ENCODE results near the gene LAIR1.
"Not testable (repeated sequence)": the region's sequence is repeated elsewhere in the genome, so short reads cannot be mapped to it uniquely, and the experiment has no call there.

LAIR1 gene

DNA sequence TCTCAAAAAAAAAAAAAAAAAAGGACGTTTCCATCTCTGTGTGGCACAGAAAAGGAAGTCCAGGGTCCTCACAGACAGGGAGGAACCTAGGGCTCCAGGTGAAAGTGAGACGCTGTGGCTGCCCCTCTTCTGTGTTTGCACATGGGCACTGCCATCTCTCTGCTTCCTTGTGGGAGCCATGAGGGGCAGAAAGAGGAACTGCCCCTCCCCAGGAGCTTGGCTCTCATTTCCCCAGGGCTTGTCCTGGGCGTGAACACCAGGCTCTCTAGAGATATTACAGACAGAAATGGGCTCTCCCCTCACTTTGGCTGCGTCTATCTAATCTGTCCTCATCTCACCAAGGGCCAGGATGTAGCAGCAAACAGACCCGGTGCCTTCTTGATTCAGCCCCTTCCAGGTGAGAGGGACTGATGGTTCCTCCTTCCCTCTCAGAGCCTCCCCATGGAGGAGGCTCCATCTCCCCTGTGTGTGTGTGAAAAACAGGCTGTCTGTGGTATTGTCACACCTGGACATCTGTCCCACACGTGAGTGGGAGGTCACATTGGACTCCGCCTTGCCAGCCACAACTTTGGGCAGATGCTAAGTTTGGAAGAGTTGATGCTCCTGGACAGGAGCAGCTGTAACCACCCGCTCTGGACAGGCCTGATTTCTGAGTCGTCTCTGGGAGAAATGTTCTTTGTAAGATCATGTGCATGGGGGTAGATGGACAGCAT lies 24.9 kb downstream of the LAIR1 start:
- FAIRE-seq, result no peak

DNA sequence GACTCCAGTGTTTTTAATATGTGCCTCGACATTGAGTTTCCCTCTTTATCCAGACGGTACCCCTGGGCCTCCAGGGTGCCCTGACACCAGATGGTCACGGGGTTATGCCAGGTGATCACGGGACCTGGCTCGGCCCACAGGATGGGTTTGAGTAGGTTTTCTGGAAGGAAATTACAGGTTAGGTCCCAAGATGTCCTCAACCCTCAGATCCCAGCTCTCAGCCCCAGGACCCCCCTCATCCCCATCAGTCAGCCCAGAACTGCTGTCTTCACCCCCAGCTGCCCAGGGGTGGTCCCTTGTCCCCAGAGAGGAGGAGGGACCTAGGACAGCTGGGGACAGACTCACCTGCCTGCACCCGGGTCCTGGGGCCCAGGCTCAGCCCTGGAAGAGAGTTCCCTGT lies 26.2 kb downstream of the LAIR1 start:
- FAIRE-seq, result no peak

DNA sequence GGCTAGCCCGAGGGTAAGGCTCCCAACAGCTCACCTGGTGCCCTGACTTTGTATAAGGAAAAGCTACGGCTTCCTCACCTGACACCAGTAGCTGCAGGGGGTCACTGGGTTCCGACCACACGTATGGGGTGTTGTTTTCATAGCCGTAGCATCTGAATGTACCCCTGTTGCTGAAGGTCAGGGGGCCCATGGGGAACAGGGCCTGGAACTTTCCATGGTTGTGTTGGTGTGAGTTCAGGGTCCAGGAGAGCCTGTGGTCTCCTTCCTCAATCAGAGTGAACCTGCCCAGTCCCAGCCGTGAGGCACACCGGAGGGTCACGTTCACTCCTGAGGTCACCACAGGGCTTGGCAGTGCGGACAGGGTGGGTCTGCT lies 26.9 kb downstream of the LAIR1 start:
- no peak for FAIRE-seq

DNA sequence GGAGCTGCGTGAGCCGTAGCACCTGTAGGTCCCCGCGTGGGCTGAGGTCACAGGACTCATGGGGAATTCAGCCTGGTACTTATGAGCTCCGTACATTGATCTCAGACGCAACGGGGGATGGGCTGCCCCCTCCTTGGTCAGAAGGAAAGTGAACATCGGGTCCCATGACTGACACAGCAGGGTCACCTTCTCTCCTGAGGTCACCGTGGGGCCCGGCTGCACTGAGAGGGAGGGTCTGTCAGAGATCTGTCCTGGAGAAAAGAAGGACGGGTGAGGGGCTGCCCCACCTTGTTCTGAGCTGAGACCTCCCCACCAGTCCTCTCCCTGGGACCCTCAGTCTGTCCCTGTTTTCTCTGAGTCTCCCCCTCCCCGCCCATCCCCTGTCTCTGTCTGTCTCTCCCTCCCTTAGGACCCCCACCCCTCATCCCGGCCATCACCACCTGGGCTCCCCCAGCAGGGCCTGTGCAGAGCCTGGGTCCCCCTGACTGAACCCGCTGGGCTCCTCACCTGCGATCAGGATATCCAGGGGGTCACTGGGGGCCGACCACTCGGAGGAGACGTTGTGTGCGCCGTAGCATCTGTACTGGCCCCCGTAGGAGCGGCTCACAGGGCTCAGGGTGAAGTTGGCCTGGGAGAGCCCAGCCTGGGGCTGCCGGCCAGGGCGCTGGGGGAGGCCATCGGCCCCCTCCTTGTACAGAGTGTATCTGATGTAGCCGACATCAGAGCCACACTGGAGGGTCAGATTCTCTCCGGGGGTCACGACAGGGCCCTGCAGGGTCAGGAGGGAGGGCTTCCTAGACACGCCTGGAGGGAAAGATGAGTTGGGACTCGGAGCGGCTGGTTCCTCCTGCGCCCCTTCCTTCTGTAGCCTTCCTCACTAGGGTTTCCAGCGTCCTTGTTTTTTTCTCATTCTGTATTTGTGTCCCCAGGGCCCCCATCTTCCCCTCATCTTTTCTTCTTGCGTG lies 27.6 kb downstream of the LAIR1 start:
- FAIRE-seq, result no peak

DNA sequence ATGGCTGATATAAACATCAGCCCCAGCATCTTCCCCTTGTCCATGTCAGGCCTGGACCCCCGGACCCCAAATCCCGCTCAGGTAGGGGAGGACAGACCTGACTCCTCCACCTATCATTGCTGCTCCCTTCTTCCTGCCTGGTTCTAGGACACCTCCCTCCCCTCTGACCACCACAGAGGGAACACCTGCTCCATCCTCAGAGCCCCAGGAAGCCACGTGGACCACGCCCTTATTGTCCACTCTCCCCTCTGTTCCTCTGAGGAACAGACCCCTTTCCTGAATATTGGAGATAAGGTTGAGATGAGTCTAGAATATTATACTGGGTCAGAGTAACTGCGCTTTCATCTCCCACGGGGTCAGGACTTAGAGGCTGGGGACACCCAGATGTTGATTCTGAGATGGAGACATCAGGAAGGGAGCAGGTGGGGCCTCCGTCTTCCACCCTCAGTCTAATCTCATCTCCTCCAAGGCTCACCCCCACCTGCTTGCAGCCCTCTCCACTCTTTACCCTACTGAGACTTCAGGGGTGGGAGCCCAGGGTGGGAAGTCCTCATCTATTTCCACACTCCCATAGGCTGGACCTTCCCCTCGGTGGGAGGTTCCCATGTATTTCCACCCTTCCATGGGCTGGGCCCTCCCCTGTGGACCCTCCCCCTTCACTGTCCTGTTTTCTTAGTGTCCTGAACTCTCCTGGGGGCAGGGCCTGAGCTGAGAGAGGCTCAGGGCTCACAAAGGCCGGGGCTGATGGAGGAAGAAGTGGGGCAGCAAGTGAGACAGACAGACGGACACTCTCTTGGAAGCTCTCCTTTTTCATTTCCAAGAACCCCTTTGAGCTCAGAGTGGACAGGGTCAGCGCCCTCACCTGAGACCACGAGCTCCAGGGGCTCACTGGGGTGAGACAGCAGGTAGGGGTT lies 28.5 kb downstream of the LAIR1 start:
- no peak for FAIRE-seq

DNA sequence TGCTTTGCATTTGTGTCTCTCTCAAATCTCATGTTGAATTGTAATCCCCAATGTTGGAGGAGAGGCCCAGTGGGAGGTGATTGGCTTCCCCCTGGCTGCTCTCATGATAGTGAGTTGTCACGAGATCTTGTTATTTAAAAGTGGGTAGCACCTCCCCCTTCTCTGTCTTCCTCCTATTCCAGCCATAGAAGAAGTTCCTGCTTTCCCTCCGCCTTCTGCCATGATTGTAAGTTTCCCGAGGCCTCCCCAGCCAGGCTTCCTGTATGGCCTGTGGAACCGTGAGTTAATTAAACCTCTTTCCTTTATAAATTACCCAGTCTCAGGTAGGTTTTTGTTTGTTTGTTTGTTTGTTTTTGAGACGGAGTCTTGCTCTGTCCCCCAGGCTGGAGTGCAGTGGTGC lies 29.6 kb downstream of the LAIR1 start:
- FAIRE-seq, result no peak

DNA sequence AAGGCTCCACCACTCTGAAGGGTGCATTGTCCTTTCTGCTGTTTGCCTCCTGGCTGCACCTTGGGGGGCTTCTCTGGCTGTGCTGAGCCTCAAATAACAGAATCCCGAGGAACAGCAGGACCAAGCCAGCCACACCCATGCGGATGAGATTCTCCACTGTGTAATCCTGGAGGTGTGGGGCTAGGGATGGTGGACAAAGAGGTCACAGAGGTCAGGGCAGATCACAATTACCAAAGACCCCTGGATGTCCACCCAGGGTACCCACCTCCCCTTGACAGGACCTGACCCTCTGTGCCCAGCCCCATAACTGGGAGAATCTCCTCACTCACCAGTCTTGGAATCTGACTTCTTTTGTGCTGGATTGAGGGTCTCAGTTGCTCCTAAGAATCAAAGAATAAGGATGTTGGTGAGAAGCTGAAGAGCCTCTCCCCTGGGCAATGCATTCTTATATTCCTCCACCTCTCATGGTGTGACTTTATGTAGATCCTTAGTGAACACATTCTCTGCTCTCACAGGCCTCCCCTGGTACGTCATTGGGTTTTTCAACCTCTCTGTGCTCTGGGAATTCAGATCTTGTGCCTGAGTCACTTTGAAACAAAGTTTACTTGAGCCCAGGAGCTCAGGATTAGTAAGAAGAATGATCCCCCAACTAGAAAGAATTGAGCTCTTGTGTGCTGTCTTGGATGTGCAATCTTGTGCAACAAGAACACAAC lies 31.0 kb downstream of the LAIR1 start:
- no peak for FAIRE-seq

DNA sequence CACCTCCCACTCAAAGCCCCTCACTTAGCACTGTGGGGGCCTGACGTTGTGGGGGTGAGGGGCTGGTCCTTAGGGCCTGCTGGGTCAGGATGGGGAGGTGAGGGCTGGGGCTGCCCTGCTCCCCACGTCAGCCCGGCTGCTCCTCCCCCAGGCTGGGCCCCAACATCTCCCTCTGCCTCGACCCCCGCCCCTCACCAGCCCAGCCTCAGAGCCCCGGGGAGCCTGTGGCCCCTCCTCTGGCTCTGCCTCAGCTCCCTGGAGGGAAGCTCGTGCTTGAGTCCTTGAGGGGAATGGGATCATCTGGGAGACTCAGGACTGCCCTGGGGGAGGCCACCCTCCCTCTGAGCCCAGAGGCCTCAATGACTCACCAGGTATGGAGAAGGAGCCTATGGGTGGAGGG lies 32.6 kb downstream of the LAIR1 start:
- FAIRE-seq, result no peak

DNA sequence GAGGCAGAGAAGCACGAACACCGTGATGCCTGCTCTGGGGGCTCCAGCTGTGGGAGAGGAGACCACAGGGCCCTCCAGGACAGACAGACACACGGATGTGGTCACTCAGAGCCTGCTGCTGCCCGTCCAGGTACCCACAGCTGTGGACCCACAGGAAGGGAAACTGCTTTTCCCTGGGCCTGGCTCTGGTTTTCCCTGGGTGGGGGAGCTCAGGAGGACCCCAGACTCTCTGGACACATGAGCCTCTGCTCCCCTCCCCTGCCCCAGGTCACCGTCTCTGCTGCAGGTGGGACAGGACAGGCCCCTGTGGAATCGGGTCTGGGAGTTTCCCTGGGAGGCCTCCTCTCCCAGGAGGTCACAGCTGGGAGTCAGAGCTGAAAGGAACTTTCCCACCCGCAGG lies 33.1 kb downstream of the LAIR1 start:
- no peak for FAIRE-seq

DNA sequence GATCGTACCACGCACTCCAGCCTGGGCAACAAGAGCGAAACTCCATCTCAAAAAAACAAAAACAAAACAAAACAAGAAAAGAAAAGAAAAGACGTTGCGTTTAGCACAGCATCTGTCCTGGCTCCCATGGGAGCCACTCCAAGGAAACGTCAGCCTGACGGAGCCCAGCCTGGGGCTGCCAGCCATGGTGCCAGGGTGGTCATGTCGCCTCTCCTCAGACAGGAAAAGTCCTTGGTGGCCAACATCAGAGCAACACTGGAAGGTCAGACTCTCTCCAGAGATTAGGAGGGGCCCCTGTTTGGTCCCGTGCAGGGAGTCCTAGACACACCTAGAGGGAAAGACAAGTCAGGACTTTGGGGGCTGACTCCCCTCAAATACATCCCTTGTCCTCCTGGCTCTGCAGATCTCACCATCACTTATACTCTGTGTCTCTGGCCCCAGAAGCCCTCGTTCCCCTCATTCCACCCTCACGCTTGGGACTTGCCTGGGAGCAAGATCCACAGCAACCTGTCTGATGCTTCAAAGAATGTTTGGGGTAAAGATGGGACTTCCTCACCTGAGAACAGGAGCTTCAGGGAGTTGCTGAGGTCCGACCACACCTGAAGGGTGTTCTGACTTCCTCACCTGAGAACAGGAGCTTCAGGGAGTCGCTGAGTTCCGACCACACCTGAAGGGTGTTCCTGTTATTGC lies 35.1 kb downstream of the LAIR1 start:
- FAIRE-seq, result no peak

DNA sequence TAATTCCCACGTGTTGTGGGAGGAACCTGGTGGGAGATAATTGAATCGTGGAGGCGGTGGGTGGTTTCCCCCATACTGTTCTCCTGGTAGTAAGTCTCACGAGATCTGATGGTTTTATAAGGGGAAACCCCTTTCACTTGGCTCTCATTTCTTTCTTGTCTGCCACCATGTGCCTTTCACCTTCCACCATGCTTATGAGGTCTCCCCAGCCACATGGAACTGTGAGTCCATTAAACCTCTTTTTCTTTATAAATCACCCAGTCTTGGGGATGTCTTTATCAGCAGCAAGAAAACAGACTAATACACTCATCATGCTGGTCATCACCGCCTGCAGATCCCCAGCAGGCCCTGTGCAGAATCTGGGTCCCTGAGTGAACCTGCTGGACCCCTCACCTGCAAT lies 36.0 kb downstream of the LAIR1 start:
- FAIRE-seq, result not testable (repeated sequence)

DNA sequence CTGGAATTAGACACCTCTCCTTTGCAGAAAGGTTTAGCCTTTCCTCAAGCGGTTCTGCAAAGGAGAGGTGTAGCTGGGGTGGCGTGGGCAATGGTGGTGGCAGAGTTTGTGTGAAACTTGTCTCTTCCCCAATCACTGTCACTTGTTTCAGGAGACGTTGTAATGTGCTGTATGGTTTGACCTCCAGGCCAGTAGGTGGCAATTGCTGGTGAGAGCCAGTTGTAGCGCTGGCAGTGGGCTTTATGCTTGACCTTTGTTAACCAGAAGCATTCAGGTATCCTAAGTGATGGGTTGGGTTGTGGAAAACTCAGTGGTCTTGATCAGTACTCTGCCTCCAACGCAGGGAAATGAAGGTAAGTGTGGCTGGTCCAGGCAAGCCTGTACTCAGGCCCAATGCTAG lies 39.1 kb downstream of the LAIR1 start:
- FAIRE-seq, result no peak

DNA sequence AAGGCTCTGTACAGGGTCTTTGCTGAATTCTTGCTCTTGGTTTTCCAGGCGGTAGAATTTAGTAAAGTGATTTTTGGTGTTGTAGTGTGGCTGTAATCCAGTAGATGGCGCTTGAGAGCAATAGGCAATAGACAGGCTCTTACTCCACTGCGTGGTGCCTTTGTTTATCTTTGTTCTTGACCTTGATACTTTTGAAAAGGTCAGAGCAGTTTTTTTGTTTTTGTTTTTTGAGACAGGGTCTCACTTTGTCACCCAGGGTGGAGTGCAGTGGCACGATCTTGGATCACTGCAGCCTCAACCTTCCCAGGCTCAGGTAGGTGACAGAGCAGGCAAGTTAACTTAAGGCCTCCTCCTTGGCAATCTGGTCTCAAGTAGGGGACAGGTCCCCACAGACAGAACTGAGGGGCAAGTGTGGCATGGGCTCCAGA lies 39.5 kb downstream of the LAIR1 start:
- peak; percentile 59 for FAIRE-seq

DNA sequence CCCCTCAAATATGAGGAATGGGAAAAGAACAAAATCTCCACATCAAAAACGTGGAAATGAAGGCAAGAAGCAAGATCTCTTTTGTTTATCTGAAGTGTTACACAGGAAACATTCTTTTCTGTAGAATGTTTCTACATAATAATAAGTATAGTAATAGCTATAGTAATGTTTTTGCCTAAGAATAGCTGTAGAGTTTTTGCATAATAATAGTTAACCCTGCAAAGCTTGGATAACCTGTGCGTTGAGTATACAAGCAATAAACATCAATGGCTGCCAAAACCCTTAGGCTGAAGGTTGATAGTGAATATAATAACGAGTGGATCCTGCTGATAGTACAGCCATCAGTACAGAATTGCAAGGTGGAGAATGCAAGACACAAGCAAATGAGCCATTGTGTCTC lies 40.7 kb downstream of the LAIR1 start:
- FAIRE-seq, result no peak

DNA sequence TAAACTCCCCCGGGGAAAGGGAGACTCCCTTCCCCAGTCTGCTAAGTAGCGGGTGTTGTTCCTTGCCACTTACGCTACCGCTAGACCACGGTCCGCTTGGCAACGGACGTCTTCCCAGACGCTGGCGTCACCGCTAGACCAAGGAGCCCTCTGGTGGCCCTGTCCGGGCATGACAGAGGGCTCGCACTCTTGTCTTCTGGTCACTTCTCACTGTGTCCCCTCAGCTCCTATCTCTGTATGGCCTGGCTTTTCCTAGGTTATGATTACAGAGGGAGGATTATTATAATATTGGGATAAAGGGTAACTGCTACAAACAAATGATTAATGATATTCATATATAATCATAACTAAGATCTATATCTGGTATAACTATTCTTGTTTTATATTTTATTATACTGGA lies 41.8 kb downstream of the LAIR1 start:
- FAIRE-seq, result not testable (repeated sequence)

DNA sequence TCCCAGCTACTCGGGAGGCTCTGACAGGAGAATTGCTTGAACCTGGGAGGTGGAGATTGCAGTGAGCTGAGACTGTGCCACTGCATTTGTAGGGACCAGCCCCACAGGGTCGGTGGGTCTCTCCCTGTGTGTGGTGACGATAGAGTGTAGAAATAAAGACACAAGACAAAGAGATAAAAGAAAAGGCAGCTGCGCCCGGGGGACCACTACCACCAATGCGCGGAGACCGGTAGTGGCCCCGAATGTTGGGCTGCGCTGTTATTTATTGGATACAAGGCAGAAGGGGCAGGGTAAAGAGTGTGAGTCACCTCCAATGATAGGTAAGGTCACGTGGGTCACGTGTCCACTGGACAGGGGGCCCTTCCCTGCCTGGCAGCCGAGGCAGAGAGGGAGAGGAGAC lies 42.4 kb downstream of the LAIR1 start:
- FAIRE-seq, result not testable (repeated sequence)

DNA sequence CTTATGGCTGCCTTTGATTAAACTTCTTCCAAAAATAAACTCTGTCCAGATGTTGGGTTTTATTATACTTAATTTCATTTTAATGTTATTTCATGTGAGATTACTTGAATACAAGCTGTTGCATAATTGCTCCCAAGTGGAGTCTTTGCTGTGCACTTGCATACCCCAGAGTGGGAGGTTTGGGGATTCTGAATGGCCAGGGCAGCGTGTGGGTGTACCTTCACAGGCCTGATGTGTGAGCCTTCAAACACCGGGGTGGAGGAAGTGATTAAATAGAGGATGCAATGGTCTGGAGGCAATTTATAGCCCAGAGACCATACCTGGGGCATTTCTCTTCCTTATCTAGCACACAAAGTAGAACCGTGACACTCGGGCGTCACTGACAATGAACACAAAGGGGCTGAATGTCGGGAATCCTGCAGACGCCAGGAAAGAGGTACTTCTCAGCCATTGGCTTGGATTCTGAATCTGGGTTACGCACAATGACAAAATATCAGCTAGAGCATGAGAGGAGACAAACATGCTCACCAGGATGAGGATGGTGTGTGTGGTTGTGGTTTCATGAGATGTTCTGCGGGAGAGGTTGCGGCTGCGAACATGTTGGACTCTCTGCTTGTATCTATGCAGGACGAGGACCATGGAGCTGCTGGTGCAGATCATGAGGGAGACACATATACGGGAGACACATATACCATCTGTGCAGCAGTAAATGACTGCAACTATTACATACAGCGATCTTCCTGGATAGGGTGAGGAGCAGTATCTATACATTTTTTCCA lies 44.6 kb downstream of the LAIR1 start:
- no peak for FAIRE-seq

DNA sequence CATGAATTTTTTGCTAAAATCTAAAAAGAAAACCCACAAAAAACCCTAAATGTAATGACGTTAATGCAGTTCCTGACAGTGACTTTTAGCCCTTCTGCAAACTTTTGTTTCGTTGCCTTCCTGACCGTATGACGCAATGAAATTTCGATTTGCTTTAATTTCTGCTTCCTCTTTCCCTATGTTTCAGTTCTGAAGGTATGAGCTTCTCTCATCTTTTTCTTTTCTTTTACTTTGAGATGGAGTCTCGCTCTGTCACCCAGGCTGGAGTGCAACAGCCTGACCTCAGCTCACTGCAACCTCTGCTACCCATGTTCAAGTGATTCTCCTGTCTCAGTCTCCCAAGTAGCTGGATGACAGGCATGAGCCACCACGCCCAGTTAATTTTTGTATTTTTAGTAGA lies 45.7 kb downstream of the LAIR1 start:
- FAIRE-seq, result no peak

DNA sequence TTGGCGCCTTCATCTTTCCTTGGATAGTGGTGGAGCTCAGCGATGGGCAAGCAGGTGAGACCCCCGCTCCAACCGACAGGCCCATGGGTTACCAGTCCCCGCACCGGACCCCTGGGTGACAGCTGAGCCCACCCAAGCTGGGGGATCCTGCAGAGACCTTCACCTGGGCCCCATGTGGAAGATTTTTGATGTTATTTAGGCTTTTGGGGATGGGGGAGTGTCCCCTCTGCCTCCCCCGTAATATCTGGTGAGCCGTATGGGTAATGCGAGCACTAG lies 46.8 kb downstream of the LAIR1 start:
- FAIRE-seq, result no peak

DNA sequence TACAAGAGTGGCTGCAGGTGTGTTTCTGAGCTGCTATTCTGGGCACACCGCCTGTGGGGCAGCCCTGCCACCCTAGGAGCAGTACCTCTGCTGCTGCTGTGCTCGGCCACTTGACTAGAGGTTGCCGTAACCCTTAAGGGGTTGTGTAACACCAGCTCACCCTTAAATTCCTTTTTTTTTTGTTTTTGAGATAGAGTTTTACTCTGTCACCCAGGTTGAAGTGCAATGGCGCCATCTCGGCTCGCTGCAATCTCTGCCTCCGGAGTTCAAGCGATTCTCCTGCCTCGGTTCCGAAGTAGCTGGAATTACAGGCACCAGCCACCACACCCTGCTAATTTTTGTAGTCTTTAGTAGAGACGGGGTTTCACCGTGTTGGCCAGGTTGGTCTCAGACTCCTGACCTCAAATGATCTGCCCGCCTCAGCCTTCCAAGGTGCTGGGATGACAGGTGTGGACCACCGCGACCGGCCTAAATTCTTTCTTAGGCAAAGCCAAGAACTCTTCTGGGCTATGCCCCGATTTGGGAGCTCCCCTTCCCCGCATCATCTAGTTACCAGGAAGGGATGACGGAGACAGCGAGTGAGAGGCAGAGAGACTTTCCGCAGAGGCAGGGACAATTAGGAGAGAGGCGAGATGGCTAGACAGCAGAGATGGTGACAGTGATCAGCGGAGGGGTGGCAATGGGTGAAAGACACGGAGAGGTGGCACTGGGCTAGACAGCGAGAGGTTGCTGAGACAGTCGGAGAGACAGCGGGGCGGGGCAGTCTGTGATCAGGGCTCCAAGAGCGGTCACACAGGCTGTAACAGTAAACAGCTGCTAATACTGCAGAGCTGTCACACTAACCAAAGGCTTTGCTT lies 47.4 kb downstream of the LAIR1 start:
- no peak for FAIRE-seq
